Tibial nerve (tissue), 4 donors: ENCODE data around the gene ISOC1.

ENCODE experiments used
- EP300 ChIP-seq, 2 donors: sonication (generic); formaldehyde crosslinking; IDR thresholded peaks; one replicate each; pipeline ENCODE4 v1.6.1; 2017; ENCODE audit warnings: antibody characterized with exemption in 2 of 2, mild to moderate bottlenecking in 1 of 2
- TF ChIP-seq, protein P1 (sequence below), 5 experiments: fragments of 200-600 bp in 3 of 5; fragments of 450-650 bp in 2 of 5; sonication (generic) in 3 of 5; IDR thresholded peaks; one replicate each; pipeline ENCODE4 v1.5.1; 2016 to 2019; ENCODE audit warnings: antibody characterized with exemption in 5 of 5, mild to moderate bottlenecking in 3 of 5, moderate library complexity in 2 of 5

- TF ChIP-seq, protein P1, sequence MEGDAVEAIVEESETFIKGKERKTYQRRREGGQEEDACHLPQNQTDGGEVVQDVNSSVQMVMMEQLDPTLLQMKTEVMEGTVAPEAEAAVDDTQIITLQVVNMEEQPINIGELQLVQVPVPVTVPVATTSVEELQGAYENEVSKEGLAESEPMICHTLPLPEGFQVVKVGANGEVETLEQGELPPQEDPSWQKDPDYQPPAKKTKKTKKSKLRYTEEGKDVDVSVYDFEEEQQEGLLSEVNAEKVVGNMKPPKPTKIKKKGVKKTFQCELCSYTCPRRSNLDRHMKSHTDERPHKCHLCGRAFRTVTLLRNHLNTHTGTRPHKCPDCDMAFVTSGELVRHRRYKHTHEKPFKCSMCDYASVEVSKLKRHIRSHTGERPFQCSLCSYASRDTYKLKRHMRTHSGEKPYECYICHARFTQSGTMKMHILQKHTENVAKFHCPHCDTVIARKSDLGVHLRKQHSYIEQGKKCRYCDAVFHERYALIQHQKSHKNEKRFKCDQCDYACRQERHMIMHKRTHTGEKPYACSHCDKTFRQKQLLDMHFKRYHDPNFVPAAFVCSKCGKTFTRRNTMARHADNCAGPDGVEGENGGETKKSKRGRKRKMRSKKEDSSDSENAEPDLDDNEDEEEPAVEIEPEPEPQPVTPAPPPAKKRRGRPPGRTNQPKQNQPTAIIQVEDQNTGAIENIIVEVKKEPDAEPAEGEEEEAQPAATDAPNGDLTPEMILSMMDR (IDR thresholded peaks at IDR 0.05): no peak
- no peak for TF ChIP-seq EP300 (IDR thresholded peaks at IDR 0.05)
Observed at GRCh38 chr5:129115680-129116079, 21.1 kb downstream of the ISOC1 start.
